ENCODE results near the gene PALM.

- TF ChIP-seq, protein P1, sequence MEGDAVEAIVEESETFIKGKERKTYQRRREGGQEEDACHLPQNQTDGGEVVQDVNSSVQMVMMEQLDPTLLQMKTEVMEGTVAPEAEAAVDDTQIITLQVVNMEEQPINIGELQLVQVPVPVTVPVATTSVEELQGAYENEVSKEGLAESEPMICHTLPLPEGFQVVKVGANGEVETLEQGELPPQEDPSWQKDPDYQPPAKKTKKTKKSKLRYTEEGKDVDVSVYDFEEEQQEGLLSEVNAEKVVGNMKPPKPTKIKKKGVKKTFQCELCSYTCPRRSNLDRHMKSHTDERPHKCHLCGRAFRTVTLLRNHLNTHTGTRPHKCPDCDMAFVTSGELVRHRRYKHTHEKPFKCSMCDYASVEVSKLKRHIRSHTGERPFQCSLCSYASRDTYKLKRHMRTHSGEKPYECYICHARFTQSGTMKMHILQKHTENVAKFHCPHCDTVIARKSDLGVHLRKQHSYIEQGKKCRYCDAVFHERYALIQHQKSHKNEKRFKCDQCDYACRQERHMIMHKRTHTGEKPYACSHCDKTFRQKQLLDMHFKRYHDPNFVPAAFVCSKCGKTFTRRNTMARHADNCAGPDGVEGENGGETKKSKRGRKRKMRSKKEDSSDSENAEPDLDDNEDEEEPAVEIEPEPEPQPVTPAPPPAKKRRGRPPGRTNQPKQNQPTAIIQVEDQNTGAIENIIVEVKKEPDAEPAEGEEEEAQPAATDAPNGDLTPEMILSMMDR (conservative IDR thresholded peaks at IDR 0.05; ENCODE audit: low read depth, low read length): no peak
- no peak for TF ChIP-seq EZH2 (IDR thresholded peaks at IDR 0.05; ENCODE audit: borderline replicate concordance, low read depth, low read length, poor library complexity, severe bottlenecking)
Measured at GRCh38 chr19:795073-795611, 86.4 kb downstream of the PALM start.
